K562 (cell line): ENCODE data around the gene KIF3A. TPM values are rescaled to one million over a fixed set of nuclear protein-coding genes. Genes with fewer than 3 reads are reported as not detected.
A peak's percentile ranks its signal among the peaks of the same experiment; 100 is the strongest.

ENCODE experiments used
- AFF4 ChIP-seq: sonication (generic); formaldehyde crosslinking; IDR thresholded peaks from 2 replicates; pipeline ENCODE4 v1.8.0; 2023; ENCODE audit warnings: mild to moderate bottlenecking, missing genetic modification reagents
- BCOR ChIP-seq: fragments of 450-650 bp; IDR thresholded peaks from 2 replicates; pipeline ENCODE4 v1.6.1; 2016
- CBFB ChIP-seq: sonication (generic); formaldehyde crosslinking; IDR thresholded peaks from 2 replicates; pipeline ENCODE4 v1.4.0; 2020; ENCODE audit warnings: mild to moderate bottlenecking, missing genetic modification reagents
- DLX4 ChIP-seq: fragments of 250-450 bp; sonication (Bioruptor Pico); IDR thresholded peaks from 2 replicates; pipeline ENCODE4 v1.6.1; 2021; ENCODE audit warnings: mild to moderate bottlenecking
- ETV6 ChIP-seq, 3 experiments: fragments of 150-350 bp in 1 of 3; sonication (generic) in 1 of 3; formaldehyde crosslinking in 1 of 3; IDR thresholded peaks; 2 replicates each; pipeline versions ENCODE4 v1.6.1 to v1.8.0; 2014 to 2022; ENCODE audit warnings: borderline replicate concordance in 2 of 3, low read depth in 2 of 3, antibody characterized with exemption in 1 of 3, low read length in 1 of 3, mild to moderate bottlenecking in 1 of 3, missing genetic modification reagents in 1 of 3
- FOXP4 ChIP-seq: sonication (generic); formaldehyde crosslinking; IDR thresholded peaks from 2 replicates; pipeline ENCODE4 v1.8.0; 2022; ENCODE audit warnings: mild to moderate bottlenecking, missing genetic modification reagents, borderline replicate concordance
- KDM1A ChIP-seq, 2 experiments: fragments of 450-650 bp; IDR thresholded peaks; 2 replicates each; pipeline ENCODE4 v1.6.1; 2016; ENCODE audit warnings: mild to moderate bottlenecking in 2 of 2
- KDM4B ChIP-seq, 2 experiments: fragments of 450-650 bp in 1 of 2; sonication (generic) in 1 of 2; IDR thresholded peaks; 2 replicates each; pipeline ENCODE4 v1.6.1; 2016 to 2017; ENCODE audit warnings: borderline replicate concordance in 2 of 2, antibody characterized with exemption in 1 of 2, low read depth in 1 of 2, mild to moderate bottlenecking in 1 of 2
- MAFK ChIP-seq: IDR thresholded peaks from 2 replicates; pipeline ENCODE4 v1.6.1; 2011; ENCODE audit warnings: low read length, improper control_type of control experiment
- MEF2D ChIP-seq: conservative IDR thresholded peaks from 2 replicates; pipeline ENCODE4 v1.6.1; 2016; ENCODE audit warnings: low read depth, missing genetic modification characterization, missing compliant biosample characterization
- PTBP1 ChIP-seq: fragments of 200-400 bp; formaldehyde crosslinking; IDR thresholded peaks from 2 replicates; pipeline ENCODE4 v1.6.1; 2017; ENCODE audit warnings: low read depth, low read length
- RFX7 ChIP-seq: fragments of 250-450 bp; sonication (Bioruptor Pico); IDR thresholded peaks from 2 replicates; pipeline ENCODE4 v1.5.1; 2021; ENCODE audit warnings: mild to moderate bottlenecking
- SNIP1 ChIP-seq: fragments of 450-650 bp; IDR thresholded peaks from 2 replicates; pipeline ENCODE4 v1.7.1; 2017; ENCODE audit warnings: low read depth, mild to moderate bottlenecking
- TARDBP ChIP-seq: fragments of 450-650 bp; IDR thresholded peaks from 2 replicates; pipeline ENCODE4 v1.6.1; 2016
- TFAP4 ChIP-seq: sonication (generic); formaldehyde crosslinking; IDR thresholded peaks from 2 replicates; pipeline ENCODE4 v1.8.0; 2022; ENCODE audit warnings: missing genetic modification reagents, mild to moderate bottlenecking, moderate library complexity, borderline replicate concordance
- U2AF1 ChIP-seq: fragments of 200-400 bp; formaldehyde crosslinking; optimal IDR thresholded peaks from 2 replicates; pipeline ENCODE3; 2017; ENCODE audit warnings: mild to moderate bottlenecking, low read depth, low read length, moderate library complexity
- ZBTB34 ChIP-seq: fragments of 250-450 bp; sonication (Bioruptor Pico); IDR thresholded peaks from 2 replicates; pipeline ENCODE4 v1.8.0; 2021; ENCODE audit warnings: mild to moderate bottlenecking, moderate library complexity
- polyA plus RNA-seq, 8 experiments: library from polyadenylated mRNA; depleted of rRNA in 4 of 8; stranded (reverse) in 5 of 8; unstranded in 3 of 8; fragments of >200 nt; fragmentation: Nextera tagmentation in 2 of 8; fragmentation: Illumina TruSeq in 1 of 8; extraction: Ambion mirVana in 2 of 8; extraction: Trizol in 1 of 8; gene quantifications; 2 replicates each; pipeline versions ENCODE4 v1.2.1 to v1.2.3, GENCODE V29; 2011 to 2014; ENCODE audit warnings: inconsistent platforms in 1 of 8, missing spikeins in 1 of 8
- total RNA-seq, 7 experiments: library from RNA; depleted of rRNA in 6 of 7; stranded (reverse); fragments of >200 nt in 6 of 7; fragmentation: Illumina TruSeq in 2 of 7; extraction: Trizol in 2 of 7; gene quantifications; 2 replicates each; pipeline versions ENCODE4 v1.2.1 to v1.2.3, GENCODE V29; 2011 to 2021; ENCODE audit warnings: low replicate concordance in 1 of 7

KIF3A gene
- total and polyA plus RNA-seq, 9 of the 15 experiments (the other 6 are each of a cell fraction or from before 2014, with no cell fraction given) = 1.5 to 7.8 (median 6.0) TPM

GRCh38 chr5:132754111-132754510 lies 16.8 kb upstream of the KIF3A start (continued):
- TF ChIP-seq TFAP4 (no peak), KDM1A (IDR thresholded peaks at IDR 0.05) (peak in 1 of 2 experiments; percentile 42; a peak in 1 of 4 replicates), RFX7 (CRISPR knock-in tag) (no peak), SNIP1 (no peak), TARDBP (no peak), DLX4 (CRISPR knock-in tag) (no peak), BCOR (peak; percentile 60; the same call in 1 of the 2 replicates), PTBP1 (0 out of 2 replicates have a peak, but pooled peaks have one; percentile 48), MAFK (no peak), MEF2D (tag) (no peak), U2AF1 (no peak), CBFB (CRISPR knock-in tag) (no peak), AFF4 (CRISPR knock-in tag) (no peak), ZBTB34 (CRISPR knock-in tag) (no peak), KDM4B (IDR thresholded peaks at IDR 0.05; ENCODE audit: borderline replicate concordance in 2 of 2, low read depth in 1 of 2) (no peak), ETV6 (IDR thresholded peaks at IDR 0.05; ENCODE audit: borderline replicate concordance in 1 of 2, low read depth in 2 of 2, low read length in 1 of 2) (no peak), ETV6 (CRISPR knock-in tag; IDR thresholded peaks at IDR 0.05; ENCODE audit: borderline replicate concordance) (no peak), FOXP4 (CRISPR knock-in tag) (no peak)
